Measurements from ENCODE around the gene DLEC1. TPM values are rescaled to one million over a fixed set of nuclear protein-coding genes. Genes with fewer than 3 reads are reported as not detected.

The DLEC1 gene
- total and polyA plus RNA-seq, 8 donors, result 0.14 to 0.75 (median 0.51) TPM

DNA sequence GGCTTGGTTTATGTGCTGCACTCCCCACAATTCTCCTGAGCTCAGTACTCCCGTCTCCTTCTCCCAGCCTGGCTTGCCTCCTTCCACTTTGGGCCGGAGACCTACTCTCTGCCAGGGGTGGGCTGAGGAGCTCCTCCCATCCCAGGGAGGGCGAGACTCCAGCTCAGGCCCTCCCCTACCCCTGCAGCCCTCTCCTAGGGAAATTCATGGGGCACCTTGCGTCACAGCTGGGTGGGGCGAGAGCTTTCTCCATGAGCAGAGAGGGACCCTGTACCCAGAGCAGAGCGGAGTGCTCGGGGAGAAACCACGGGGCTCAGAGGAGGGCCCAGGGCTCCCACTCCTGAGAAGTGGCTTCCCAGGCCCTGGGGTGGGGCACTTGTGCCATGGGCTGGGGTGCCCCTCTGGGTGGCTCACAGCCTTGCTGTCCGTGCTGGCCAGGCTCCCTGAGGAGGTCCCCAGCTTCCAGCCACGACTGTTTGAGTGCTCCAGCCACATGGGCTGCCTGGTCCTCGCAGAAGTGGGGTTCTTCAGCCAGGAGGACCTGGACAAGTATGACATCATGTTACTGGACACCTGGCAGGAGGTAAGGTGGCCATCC, 35.1 kb upstream of the DLEC1 start:
- intact Hi-C loops (cut with DNase I), result no loop called here
- FAIRE-seq, result no peak
- H3K4me1 ChIP-seq, result peaks cover 10 to 22% (median 11%) of the 10 kb centered on the region in 3 donors
- 65 to 67% methylated on average over 8 to 11 of the region's 11 CpGs for WGBS, 2 donors
- H3K27ac ChIP-seq, result peak overlapping the region; percentile 55 to 84 (median 75)
- peaks cover 0 to 3% (median 0%) of the 10 kb centered on the region in 3 donors for H3K36me3 ChIP-seq
- no peaks in the 10 kb centered on the region for H3K27me3 ChIP-seq
- H3K9me3 ChIP-seq, result no peaks in the 10 kb centered on the region
- DNase-seq, result peak in 3 of 6 donors; percentile 40 to 64 (median 58)
- TF ChIP-seq, protein P1, sequence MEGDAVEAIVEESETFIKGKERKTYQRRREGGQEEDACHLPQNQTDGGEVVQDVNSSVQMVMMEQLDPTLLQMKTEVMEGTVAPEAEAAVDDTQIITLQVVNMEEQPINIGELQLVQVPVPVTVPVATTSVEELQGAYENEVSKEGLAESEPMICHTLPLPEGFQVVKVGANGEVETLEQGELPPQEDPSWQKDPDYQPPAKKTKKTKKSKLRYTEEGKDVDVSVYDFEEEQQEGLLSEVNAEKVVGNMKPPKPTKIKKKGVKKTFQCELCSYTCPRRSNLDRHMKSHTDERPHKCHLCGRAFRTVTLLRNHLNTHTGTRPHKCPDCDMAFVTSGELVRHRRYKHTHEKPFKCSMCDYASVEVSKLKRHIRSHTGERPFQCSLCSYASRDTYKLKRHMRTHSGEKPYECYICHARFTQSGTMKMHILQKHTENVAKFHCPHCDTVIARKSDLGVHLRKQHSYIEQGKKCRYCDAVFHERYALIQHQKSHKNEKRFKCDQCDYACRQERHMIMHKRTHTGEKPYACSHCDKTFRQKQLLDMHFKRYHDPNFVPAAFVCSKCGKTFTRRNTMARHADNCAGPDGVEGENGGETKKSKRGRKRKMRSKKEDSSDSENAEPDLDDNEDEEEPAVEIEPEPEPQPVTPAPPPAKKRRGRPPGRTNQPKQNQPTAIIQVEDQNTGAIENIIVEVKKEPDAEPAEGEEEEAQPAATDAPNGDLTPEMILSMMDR (IDR thresholded peaks at IDR 0.05), result no peak
- no peak for ATAC-seq
- no peak overlapping the region for H3K4me3 ChIP-seq

GRCh38 chr3:38004415-38005075, 34.5 kb upstream of the DLEC1 start:
- intact Hi-C loops (cut with DNase I), result no loop called here
- peaks cover 0 to 3% (median 0%) of the 10 kb centered on the region in 3 donors for H3K36me3 ChIP-seq
- no peak for FAIRE-seq
- no peak overlapping the region for H3K4me3 ChIP-seq
- WGBS, 2 donors, result 12 to 21% methylated on average over 14 of the region's 14 CpGs
- H3K9me3 ChIP-seq, result no peaks in the 10 kb centered on the region
- DNase-seq, result peak; percentile 64 to 84 (median 79)
- ATAC-seq, result peak; percentile 71 to 86 (median 82)
- H3K27ac ChIP-seq, result peak overlapping the region; percentile 55 to 84 (median 75)
- TF ChIP-seq, protein P1 (IDR thresholded peaks at IDR 0.05), result peak; percentile 23 to 51 (median 44)
- H3K4me1 ChIP-seq, result peaks cover 10 to 22% (median 11%) of the 10 kb centered on the region in 3 donors
- H3K27me3 ChIP-seq, result no peaks in the 10 kb centered on the region

DNA sequence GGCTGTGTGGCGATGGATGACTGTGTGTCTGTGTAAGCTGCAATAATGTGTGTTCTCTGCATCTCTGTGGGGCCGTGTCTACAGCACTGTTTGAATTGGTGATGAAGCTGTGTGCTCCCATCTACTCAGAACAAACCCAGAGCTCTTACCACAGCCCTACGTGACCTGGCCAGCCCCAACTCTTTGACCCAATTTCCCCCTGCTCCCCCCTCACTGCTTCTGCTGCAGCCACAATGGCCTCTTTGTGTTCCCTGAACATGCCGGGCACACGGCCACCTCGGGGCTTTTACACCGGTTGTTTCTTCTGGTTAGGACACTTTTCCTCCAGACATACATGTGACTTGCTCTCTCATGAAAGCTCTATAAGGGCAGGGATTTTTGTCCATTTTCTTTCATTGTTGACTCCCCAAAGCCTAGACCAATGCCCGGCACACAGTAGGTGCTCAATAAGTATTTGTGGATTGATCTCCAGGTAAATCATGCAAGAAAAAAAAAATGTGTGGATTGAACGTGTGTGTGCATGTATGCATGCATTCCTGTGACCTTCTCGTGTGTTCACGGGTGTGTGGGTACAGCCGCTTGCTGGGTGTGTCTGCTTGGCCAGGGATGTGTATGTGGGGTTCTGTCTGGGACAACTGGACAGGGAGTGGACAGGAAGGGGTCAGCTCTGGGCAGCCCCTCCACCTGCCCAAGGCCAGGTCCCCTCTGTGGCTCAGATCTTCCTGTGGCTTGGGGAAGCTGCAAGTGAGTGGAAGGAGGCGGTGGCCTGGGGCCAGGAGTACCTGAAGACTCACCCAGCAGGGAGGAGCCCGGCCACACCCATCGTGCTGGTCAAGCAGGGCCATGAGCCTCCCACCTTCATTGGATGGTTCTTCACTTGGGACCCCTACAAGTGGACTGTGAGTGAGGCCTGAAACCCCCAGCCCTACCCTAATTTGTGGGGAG, 33.7 kb upstream of the DLEC1 start:
- TF ChIP-seq, protein P1 (IDR thresholded peaks at IDR 0.05), result no peak
- Histone ChIP-seq H3K4me1 (peaks cover 10 to 22% (median 11%) of the 10 kb centered on the region in 3 donors), H3K27me3 (no peaks in the 10 kb centered on the region), H3K36me3 (peaks cover 0 to 4% (median 3%) of the 10 kb centered on the region in 3 donors), H3K9me3 (no peaks in the 10 kb centered on the region), H3K27ac (peak overlapping the region; percentile 55 to 84 (median 75)), H3K4me3 (no peak overlapping the region)
- 50 to 57% methylated on average over 15 of the region's 15 CpGs for WGBS, 2 donors
- ATAC-seq (peak; percentile 51 to 65 (median 61)), DNase-seq (peak; percentile 64 to 74 (median 70)), FAIRE-seq (no peak)
- intact Hi-C loops (cut with DNase I), result no loop called here

DNA sequence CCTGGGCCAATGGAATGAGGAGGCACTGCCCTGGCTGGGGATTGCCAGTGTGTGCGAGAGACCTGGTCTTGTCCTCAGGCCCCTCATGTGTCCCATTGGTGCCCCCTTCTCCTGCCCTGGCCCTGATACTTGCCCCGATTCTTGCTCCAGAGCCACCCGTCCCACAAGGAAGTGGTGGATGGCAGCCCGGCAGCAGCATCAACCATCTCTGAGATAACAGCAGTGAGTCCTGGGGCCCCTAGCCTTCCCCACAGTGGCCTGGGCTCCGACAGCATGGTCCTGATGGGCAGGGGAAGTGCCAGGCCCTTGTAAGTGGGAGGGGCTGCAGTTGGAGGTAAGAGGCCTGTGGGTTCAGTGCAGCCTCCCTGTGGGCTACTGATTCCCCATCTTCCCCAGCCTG, 33.0 kb upstream of the DLEC1 start:
- DNase-seq (peak in 3 of 6 donors; percentile 20 to 50 (median 47)), ATAC-seq (no peak), FAIRE-seq (no peak)
- TF ChIP-seq, protein P1 (IDR thresholded peaks at IDR 0.05), result no peak
- H3K36me3 ChIP-seq, result peaks cover 0 to 11% (median 3%) of the 10 kb centered on the region in 3 donors
- 81 to 86% methylated on average over 5 of the region's 5 CpGs for WGBS, 2 donors
- no peaks in the 10 kb centered on the region for H3K9me3 ChIP-seq
- peak overlapping the region; percentile 32 to 84 (median 63) for H3K27ac ChIP-seq
- H3K27me3 ChIP-seq, result no peaks in the 10 kb centered on the region
- H3K4me1 ChIP-seq, result peaks cover 10 to 22% (median 11%) of the 10 kb centered on the region in 3 donors
- no peak overlapping the region for H3K4me3 ChIP-seq
- intact Hi-C loops (cut with DNase I), result no loop called here

Data from pancreas (tissue), 10 donors.